HUES48 (cell line): ENCODE measurements around the gene CTDSPL.

Experiments used
- H3K27ac ChIP-seq: one replicate; pipeline ENCODE4 v1.7.0; 2013; ENCODE audit warnings: low read depth, low read length, inconsistent platforms
- H3K27me3 ChIP-seq: 2 replicates; pipeline ENCODE4 v1.6.1; 2013; ENCODE audit warnings: mild to moderate bottlenecking, low read length; ENCODE audit not compliant: control insufficient read depth, insufficient read depth
- H3K36me3 ChIP-seq: 2 replicates; pipeline ENCODE4 v1.6.1; 2013; ENCODE audit warnings: low read length; ENCODE audit not compliant: control insufficient read depth, insufficient read depth
- H3K4me1 ChIP-seq: 2 replicates; pipeline ENCODE4 v1.6.1; 2013; ENCODE audit warnings: mild to moderate bottlenecking, low read length; ENCODE audit not compliant: control insufficient read depth, insufficient read depth
- H3K4me3 ChIP-seq: 2 replicates; pipeline ENCODE4 v1.5.1; 2013; ENCODE audit warnings: mild to moderate bottlenecking, low read depth, low read length
- H3K9ac ChIP-seq: 2 replicates; pipeline ENCODE4 v1.6.1; 2013; ENCODE audit warnings: mild to moderate bottlenecking, low read depth, low read length, moderate library complexity
- H3K9me3 ChIP-seq: 2 replicates; pipeline ENCODE4 v1.6.1; 2013; ENCODE audit warnings: low read length; ENCODE audit not compliant: control insufficient read depth, insufficient read depth

CTDSPL gene

GRCh38 chr3:38015984-38016383, 154.3 kb downstream of the CTDSPL start:
- Histone ChIP-seq H3K36me3 (peaks cover 12% of the 10 kb centered on the region; the same call in 1 of the 2 replicates), H3K4me1 (no peaks in the 10 kb centered on the region), H3K9me3 (no peaks in the 10 kb centered on the region), H3K27me3 (no peaks in the 10 kb centered on the region), H3K9ac (no peak overlapping the region), H3K27ac (no peak overlapping the region), H3K4me3 (no peak overlapping the region)

GRCh38 chr3:38016410-38016809, 154.7 kb downstream of the CTDSPL start:
- H3K4me1 ChIP-seq = no peaks in the 10 kb centered on the region
- H3K4me3 ChIP-seq = no peak overlapping the region
- no peaks in the 10 kb centered on the region for H3K27me3 ChIP-seq
- H3K9me3 ChIP-seq = no peaks in the 10 kb centered on the region
- H3K36me3 ChIP-seq = peaks cover 12% of the 10 kb centered on the region; the same call in 1 of the 2 replicates
- H3K27ac ChIP-seq = no peak overlapping the region
- H3K9ac ChIP-seq = no peak overlapping the region

- no peak overlapping the region for H3K4me3 ChIP-seq
- no peaks in the 10 kb centered on the region for H3K9me3 ChIP-seq
- H3K4me1 ChIP-seq = no peaks in the 10 kb centered on the region
- H3K27ac ChIP-seq = no peak overlapping the region
- peaks cover 12% of the 10 kb centered on the region; the same call in 1 of the 2 replicates for H3K36me3 ChIP-seq
- H3K9ac ChIP-seq = no peak overlapping the region
- no peaks in the 10 kb centered on the region for H3K27me3 ChIP-seq
These were observed 155.3 kb downstream of the CTDSPL start for GRCh38 chr3:38016847-38017444.

- no peak overlapping the region for H3K27ac ChIP-seq
- no peak overlapping the region for H3K9ac ChIP-seq
- H3K4me3 ChIP-seq = no peak overlapping the region
- no peaks in the 10 kb centered on the region for H3K4me1 ChIP-seq
- peaks cover 12% of the 10 kb centered on the region; the same call in 1 of the 2 replicates for H3K36me3 ChIP-seq
- H3K27me3 ChIP-seq = no peaks in the 10 kb centered on the region
- H3K9me3 ChIP-seq = no peaks in the 10 kb centered on the region
These were observed 156.0 kb downstream of the CTDSPL start for GRCh38 chr3:38017445-38018295.

- H3K36me3 ChIP-seq = peaks cover 12% of the 10 kb centered on the region; the same call in 1 of the 2 replicates
- no peaks in the 10 kb centered on the region for H3K9me3 ChIP-seq
- no peak overlapping the region for H3K9ac ChIP-seq
- H3K27me3 ChIP-seq = peaks cover 3% of the 10 kb centered on the region; the same call in 1 of the 2 replicates
- 0 out of 2 replicates have a peak, but pooled peaks cover under 1% of the 10 kb centered on the region for H3K4me1 ChIP-seq
- no peak overlapping the region for H3K27ac ChIP-seq
- H3K4me3 ChIP-seq = no peak overlapping the region
These were observed 156.9 kb downstream of the CTDSPL start for GRCh38 chr3:38018296-38019266.

- Histone ChIP-seq H3K4me3 (no peak overlapping the region), H3K9ac (no peak overlapping the region), H3K4me1 (0 out of 2 replicates have a peak, but pooled peaks cover 4% of the 10 kb centered on the region), H3K9me3 (no peaks in the 10 kb centered on the region), H3K27ac (no peak overlapping the region), H3K36me3 (peaks cover 12% of the 10 kb centered on the region; the same call in 1 of the 2 replicates), H3K27me3 (peaks cover 4% of the 10 kb centered on the region; the same call in 1 of the 2 replicates)
These were observed 158.1 kb downstream of the CTDSPL start for GRCh38 chr3:38019658-38020341.

GRCh38 chr3:38020342-38020726, 158.7 kb downstream of the CTDSPL start:
- no peak overlapping the region for H3K4me3 ChIP-seq
- peaks cover 8% of the 10 kb centered on the region; the same call in 1 of the 2 replicates for H3K36me3 ChIP-seq
- H3K27me3 ChIP-seq = peaks cover 5% of the 10 kb centered on the region
- no peaks in the 10 kb centered on the region for H3K9me3 ChIP-seq
- peaks cover 6% of the 10 kb centered on the region; the same call in 1 of the 2 replicates for H3K4me1 ChIP-seq
- H3K27ac ChIP-seq = no peak overlapping the region
- no peak overlapping the region for H3K9ac ChIP-seq

GRCh38 chr3:38021196-38021595, 159.5 kb downstream of the CTDSPL start:
- no peaks in the 10 kb centered on the region for H3K9me3 ChIP-seq
- no peak overlapping the region for H3K27ac ChIP-seq
- 0 out of 2 replicates have a peak, but pooled peaks cover 2% of the 10 kb centered on the region for H3K36me3 ChIP-seq
- no peak overlapping the region for H3K4me3 ChIP-seq
- H3K9ac ChIP-seq = no peak overlapping the region
- H3K27me3 ChIP-seq = peaks cover 14% of the 10 kb centered on the region
- peaks cover 11% of the 10 kb centered on the region for H3K4me1 ChIP-seq

GRCh38 chr3:38022301-38022700, 160.6 kb downstream of the CTDSPL start:
- Histone ChIP-seq H3K27ac (no peak overlapping the region), H3K4me3 (no peak overlapping the region), H3K9ac (no peak overlapping the region), H3K9me3 (no peaks in the 10 kb centered on the region), H3K4me1 (peaks cover 11% of the 10 kb centered on the region), H3K27me3 (peaks cover 25% of the 10 kb centered on the region), H3K36me3 (no peaks in the 10 kb centered on the region)
